ENCODE results near the gene KCND2.
"Not testable (repeated sequence)": the region's sequence is repeated elsewhere in the genome, so short reads cannot be mapped to it uniquely, and the experiment has no call there.

KCND2 gene

DNA sequence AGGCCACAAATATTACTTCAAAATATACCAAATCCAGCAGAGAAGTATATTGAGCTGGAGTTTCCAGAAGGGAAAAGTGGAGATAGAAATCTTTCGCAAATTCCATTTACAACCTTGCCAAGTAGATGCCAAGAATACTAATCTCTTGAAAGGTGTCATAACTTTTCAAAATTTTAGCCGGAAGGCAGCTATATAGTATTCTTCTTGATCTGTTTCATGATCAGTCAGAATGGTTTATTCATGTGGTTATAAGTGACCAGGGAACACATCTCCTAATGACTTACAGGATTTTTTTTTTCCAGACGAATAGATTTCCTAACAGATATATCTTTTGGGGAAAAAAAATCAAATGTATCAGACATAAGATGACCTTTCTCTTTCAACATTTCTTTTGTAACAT is 314.3 kb downstream of the KCND2 start:
- DNase-seq (ENCODE audit: low read depth): no peak

DNA sequence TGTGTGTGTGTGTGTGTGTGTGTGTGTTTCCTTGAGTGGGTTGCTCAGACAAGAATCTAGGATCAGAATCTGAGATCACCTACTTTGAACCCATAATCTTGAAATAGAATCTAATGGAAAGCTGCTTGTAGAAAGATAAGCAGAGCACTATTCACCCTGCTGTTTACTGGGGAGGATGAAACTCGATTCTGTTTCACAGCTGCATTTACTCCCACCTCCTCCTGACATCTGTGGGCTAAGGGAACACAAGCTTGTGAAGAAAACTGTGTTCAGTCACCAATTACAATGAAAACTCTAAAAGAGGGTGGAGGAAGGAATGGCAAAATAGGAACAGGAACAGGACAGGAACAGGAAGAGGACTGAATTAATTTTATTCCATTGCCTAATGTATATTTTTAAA is 315.4 kb downstream of the KCND2 start:
- DNase-seq (ENCODE audit: low read depth): no peak

DNA sequence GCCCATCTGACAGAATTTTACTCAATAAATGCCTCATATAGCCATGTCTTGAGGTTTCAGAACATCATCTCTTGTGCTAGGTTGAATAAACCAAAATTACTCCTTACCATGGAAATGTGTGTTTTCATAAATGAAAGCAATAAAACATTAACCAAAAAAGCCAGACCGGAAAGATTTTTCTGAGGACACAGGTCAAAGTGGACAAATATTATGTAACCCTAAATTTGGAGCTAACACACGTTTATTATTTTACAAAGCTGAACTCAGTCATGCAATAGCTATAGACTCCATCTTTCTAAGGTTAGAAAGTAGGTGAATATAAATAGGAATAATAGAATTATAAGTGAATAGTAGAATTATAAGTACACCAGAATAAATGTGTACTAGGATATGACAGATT is 315.9 kb downstream of the KCND2 start:
- DNase-seq (ENCODE audit: low read depth): no peak

DNA sequence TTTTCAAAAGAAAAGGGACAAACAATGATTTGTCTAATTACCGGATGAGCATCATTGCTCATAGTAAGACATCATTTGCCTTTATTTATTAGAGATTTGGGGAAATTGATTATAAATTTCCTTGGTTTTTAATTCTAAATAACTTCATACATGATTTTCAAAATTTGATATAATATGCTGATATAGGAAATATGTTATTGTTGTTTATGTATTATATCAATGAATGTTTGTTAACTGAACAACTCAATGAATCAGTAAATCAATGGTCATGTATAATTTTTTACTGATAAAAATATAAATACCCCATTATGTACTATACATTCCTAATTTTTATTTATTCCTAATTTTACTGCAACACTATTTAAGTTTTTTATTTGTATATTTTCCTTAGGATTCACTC is 327.6 kb downstream of the KCND2 start:
- no peak for DNase-seq (ENCODE audit: low read depth)

DNA sequence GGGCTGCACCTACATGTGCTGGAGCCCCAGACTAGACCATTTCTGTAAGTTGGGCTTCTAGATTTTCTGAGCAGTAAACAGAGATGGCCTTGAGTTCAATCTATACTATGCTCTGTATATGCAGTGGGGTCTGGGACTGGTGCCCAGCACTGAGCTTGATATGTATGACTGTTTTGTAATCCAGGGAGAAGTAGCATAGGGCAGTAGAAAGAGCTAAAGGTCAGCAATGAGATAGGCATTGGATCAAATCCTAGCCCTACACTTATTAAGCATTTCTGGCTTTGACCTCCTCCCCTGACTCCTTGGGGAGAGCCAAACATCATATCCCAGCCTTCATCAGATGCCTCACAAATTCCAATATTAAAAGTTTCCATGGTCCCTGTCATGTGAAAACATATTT is 330.4 kb downstream of the KCND2 start:
- no peak for DNase-seq (ENCODE audit: low read depth)

DNA sequence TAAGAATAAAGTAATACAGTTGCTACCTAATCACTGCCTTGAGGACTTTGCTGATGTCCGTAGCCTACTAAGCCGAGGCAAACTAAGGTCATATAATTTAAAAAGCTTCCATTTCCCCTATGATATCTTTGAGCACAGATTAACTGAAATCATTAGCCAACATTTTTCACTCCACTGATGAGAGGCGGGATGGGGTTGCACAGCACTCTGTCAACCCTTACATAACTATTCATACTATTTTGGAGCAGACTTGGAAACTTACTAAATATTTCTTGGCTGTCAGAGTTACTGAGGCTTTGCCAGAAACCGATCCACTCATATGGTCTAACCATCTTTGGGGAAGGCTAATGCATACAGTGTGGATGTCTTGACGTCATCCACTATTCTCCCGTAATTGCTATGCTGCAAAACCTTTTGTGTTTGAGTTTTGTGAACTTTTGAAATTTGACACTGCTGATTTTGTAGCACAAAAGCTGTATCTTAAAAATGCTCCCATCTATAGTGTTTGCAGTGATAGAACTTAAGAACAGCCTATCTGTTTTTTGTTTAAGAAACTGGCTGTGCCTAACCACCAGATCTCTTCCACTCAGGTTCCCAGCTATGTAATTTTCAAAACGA is 336.3 kb downstream of the KCND2 start:
- DNase-seq (ENCODE audit: low read depth): no peak

DNA sequence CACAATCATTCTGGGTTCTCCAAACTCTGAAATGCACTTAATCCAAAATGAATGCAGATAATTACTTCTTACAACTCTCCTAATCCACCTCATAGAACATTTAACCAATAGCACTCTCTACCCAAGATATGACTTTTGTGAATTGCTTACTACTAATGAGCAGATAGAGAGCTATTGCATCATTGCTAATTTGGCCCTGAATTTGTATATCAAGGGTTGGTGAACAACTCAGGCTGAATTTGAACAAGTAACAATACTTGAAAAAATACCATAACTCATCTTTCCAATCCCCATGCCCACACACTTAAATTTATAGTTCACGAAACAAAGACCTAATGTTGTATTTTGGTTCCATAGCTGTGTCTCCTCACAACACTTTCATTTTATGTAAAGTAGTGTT is 339.0 kb downstream of the KCND2 start:
- no peak for DNase-seq (ENCODE audit: low read depth)

DNA sequence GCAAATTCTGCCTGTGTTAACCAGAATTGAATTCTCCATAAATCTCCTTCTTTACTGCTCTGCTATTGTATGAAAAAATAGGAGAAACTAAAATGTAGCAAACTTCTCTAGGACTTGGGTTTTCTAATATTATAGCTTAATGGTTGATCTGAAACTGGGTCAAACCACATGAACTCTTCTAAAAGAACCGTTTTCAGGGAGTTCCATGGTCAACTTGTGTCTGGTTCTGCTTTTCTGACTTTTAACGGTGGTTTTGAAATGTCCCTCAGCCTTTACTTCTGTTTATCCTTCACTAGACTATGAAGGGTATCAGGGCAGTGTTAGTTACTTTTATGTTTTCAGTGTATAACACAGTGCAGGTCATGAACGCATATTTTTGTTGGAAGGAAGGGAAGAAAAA is 342.7 kb downstream of the KCND2 start:
- DNase-seq (ENCODE audit: low read depth): no peak

DNA sequence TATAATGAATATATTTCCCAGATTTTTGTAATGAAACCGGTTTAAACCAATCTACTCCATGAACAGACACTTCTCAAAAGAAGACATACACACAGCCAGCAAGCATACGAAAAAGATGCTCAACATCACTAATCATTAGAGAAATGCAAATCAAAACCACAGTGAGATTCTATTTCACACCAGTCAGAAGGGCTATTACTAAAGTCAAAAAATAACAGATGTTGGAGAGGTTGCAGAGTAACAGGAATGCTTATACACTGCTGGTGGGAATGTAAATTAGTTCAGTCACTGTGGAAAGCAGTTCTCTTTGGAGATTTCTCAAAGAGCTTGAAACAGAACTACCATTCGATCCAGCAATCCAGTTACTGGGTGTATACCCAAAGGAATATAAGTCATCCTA is 344.3 kb downstream of the KCND2 start:
- DNase-seq (ENCODE audit: low read depth): no peak

DNA sequence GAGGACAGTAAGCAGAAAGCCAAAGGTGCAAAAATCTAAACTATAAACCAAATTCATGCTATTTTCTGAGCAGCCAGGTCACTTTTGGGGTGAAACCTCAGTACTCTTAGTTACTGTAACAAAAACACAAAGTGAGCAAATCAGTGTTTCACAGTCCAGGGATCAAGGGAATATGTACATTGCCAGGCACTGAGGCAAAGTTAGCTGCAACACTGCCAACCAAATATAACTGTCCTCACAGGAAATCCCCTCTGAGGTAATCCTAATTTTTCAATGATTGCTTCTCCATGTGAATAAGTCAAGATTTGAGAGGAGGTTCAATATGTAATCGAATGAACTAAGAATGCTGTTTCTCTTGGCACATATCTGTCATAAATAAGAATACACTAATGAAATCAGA is 355.3 kb downstream of the KCND2 start:
- no peak for DNase-seq (ENCODE audit: low read depth)

DNA sequence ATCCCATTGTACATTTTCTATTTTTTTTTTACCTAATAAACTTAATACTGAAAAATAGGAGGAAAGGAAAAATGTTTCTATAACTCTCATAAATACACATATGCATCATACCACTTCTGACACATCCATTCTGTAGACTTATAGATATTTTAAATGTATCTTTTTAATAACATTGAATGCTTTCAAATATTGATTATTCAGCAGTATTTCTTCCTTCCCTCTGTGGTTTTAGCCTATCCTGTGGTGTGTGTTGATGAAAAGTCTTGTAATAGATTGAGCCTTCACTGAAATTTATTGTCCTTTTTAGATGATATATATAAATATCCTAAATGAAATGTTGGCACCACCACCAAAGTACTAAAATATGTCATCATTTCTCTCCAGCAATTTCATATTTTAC is 366.9 kb downstream of the KCND2 start:
- no peak for DNase-seq (ENCODE audit: low read depth)

DNA sequence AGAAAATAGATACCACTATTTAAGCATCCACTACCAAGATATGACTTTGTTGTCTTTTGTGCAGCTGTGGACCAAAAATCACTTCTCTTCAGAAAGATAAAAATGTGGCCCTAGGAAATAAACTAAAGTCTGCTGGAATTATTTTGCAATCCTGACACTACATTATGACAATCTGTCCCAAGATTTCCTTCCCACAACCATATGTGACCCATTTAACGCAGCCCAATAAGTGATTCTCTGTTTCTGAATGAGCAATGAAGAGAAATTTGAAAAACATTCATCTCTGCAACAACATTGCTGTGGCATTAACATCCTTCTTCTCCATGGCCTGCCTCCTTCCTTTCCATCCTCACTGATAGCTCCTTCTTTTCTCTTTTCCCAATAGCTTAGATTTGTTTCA is 373.0 kb downstream of the KCND2 start:
- no peak for DNase-seq (ENCODE audit: low read depth)

DNA sequence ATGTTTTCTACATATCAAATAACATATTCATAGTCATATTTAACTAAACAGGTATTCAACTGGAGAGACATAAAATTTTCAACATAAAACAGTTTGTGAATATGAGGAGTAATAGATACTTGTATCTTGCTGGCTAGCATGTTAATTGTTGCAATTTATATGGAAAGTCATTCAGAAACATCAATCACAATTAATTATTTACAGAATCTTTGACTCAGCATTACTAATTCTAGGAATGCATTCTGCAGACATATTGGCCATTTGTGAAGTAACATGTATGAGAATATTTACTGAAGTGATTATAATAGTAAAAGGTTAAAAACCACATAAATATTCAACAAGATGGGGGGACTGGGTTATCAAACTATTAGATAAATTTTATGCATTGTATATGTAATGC is 381.3 kb downstream of the KCND2 start:
- DNase-seq (ENCODE audit: low read depth): no peak

DNA sequence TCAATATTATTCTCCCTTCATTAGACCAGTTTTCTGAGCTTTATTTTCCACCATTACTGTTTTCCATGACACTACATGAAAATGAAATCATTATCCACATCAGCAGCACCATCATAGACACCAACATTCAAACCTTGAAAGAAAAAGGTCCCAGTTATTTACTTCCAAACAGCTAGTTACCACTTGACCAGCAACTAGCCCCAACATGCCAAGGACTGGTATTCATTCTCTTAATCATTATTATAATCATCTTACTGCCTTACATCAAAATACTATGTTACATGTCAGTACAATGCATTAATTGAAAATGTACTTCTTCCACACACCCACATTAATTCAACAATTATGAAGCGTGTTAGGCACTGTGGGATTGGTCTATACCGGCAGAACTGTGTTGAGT is 385.5 kb downstream of the KCND2 start:
- DNase-seq (ENCODE audit: low read depth): no peak

DNA sequence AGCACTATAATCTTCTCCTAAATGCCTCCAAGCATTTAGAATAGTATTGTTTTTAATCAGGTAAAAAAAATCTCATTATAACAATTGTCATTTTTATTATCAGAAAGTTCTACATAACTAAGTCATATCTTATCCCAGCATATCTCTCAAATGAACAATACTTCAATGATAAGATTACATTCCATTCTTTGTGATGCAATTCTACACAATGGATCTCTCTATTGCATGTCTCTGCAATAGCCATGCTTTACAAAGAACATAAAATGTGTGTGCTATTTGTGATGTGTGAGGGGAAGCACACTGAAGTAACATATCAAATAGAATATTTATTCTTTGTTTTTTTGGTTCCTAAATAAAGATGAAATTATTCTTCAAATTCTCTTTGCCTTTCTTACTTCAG is 389.3 kb downstream of the KCND2 start:
- DNase-seq (ENCODE audit: low read depth): no peak

DNA sequence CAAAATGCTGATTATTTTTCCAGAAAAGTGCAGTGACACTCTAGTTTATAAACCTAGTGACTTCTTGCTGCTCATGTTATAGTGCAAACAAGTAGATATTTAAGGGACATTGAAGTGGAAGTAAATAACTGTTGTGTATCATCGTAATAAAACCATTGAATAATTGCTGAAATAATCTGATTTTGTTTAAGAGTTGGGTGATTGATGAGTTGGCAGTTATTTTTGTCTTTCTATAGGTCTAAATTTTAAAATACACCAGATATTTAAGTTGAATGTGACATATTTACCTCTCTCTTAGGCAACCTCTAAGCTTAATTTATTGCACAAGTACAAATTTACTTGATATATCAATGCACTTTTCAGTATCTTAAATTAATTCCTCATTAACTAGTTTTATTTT is 392.1 kb downstream of the KCND2 start:
- no peak for DNase-seq (ENCODE audit: low read depth)

DNA sequence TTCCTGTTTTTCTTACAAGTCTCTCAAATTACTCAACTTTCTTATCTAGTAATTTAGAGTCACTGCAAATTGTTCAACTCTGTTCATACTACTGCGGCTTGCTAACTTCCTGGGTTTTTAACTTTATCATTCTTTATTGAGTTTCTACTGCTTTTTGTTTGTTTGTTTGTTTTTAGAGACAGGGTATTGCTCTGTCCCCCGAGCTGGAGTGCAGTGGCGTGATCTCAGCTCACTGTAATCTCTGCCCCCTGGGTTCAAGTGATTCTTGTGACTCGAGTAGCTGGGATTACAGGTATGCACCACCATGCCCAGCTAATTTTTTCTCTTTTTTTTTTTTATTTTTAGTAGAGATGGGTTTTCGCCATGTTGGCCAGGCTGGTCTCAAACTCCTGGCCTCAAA is 402.1 kb downstream of the KCND2 start:
- DNase-seq (ENCODE audit: low read depth): no peak

DNA sequence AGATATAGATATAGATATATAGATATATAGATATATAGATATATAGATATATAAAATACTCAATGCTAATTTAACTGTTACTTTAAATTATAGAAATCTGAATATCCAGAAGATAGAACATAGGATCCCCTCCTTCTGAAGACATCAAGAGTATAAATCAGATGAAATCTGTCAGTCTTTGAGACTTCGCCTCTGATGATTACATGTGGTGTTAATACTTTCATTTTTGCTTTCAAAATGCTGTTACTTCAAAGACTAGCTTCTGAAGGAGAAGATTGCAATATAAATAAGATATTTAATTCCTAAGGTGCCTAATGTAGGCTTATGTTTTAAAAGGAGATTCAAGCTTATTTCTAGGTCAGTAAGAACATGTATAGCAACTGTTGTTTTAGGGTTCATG is 404.6 kb downstream of the KCND2 start:
- DNase-seq (ENCODE audit: low read depth): no peak

DNA sequence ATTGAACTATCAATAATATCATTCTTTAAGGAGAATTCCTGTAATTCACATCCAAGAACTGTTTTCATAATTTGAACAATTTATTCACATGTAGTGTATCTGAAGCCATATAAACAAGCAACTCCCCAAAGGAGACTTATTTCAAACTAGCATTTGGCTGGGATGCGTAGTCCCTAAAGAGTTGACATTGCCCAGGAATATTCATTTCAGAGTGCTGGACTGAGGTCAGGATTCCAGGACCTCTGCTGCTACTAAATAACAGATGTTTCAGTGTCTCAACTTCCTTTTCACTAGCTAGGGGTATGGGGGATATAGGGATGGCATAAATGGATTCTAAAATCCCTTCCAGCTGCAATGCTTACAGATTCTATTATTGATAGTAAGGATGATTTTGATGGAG is 408.0 kb downstream of the KCND2 start:
- no peak for DNase-seq (ENCODE audit: low read depth)

DNA sequence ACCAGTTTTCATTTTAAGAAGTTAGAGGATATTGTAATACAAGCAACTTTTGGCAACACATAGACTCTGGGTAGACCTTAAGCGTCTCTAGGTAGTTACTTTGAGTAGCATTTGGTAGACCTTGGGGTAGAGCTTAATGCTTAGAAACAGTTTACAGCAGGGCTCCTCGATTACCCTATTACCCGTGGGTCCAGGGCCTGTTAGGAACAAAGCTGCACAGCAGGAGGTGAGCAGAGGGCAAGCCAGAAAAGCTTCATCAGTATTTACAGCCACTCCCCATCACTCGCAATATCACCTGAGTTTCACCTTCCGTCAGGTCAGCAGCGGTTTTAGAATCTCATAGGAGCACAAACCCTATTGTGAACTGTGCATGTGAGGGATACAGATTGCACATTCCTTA is 411.5 kb downstream of the KCND2 start:
- no peak for DNase-seq (ENCODE audit: low read depth)

DNA sequence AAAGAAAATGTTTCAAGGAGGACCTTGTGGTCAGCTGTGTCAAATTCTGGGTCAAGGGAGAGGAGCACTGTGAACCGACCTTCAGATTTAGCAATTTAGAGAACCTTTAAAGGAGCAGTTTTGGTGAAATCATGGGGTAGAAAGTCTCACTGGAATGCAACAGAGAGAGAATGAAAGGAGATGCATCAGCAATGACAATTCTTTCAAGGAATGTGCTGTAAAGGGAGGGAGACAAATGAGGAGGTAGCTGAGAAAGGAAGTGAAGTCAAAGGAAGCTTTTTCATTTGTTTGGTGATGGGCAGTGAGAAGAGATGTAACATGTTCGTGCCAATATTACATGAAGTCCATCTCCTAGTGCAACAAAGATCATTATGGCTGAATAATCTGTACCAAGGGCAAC is 418.9 kb downstream of the KCND2 start:
- no peak for DNase-seq (ENCODE audit: low read depth)

DNA sequence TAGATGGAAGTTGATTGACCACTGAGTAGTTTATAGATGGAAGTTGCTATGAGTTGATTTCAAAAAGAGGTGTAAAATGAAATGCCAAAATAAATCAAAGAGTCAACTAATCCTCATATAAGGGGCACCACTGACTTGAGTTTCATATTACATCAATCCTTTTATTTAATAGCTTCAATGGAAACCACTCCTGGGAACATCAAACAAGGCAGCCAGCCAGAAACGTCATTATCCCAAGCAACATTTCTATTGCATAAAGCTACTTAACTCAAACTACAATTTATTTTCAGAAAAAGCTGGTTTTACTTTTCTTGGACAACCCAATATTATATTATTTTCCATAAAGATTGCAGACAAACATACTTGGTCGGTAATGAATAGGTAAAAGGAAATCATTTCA is 422.9 kb downstream of the KCND2 start:
- no peak for DNase-seq (ENCODE audit: low read depth)

DNA sequence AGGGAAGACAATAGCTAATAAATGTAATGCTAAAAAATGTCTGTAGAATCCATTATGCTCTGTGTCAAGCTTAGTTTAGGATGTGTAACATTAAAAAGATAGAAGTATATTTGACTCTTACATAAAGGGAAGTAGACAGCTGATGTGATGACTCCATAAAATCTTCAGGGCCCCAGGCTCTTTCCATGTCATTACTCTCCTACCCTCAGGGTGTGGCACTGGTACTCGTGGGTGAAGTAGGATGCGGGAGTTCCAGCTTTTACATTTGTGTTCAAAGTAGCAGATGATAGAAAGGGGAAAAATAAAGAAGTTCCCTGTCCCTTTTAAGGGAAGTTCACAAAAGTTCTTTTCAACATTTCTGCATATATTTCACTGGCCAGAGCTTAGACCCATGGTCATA is 427.8 kb downstream of the KCND2 start:
- no peak for DNase-seq (ENCODE audit: low read depth)

DNA sequence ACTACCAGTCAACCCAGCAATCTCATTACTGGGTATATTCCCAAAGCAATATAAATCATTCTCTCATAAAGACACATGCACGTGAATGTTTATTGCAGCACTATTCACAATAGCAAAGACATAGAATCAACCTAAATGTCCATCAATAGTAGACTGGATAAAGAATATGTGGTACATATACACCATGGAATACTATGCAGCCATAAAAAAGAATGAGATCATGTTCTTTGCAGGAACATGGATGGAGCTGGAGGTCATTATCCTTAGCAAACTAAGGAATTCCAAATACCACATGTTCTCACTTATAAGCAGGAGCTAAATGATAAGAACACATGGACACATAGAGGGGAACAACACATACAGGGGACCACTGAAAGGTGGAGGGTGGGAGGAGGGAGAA is 429.4 kb downstream of the KCND2 start:
- not testable (repeated sequence) for DNase-seq (ENCODE audit: low read depth)
